ENCODE results near the gene CBARP. TPM values are rescaled to one million over a fixed set of nuclear protein-coding genes. Genes with fewer than 3 reads are reported as not detected.

The CBARP gene
- total and polyA plus RNA-seq, 9 of the 15 experiments (the other 6 are each of a cell fraction or from before 2014, with no cell fraction given): 0.03 to 8.9 (median 1.2) TPM; not detected in 1

GRCh38 chr19:1259206-1259875 is 21.5 kb upstream of the CBARP start (continued):
- TF ChIP-seq ZNF589 (CRISPR knock-in tag; IDR thresholded peaks at IDR 0.05; ENCODE audit: low read depth) (no peak), TFAP4 (CRISPR knock-in tag; IDR thresholded peaks at IDR 0.05; ENCODE audit: borderline replicate concordance) (no peak; the same call in 1 of the 2 replicates), NR2C2 (CRISPR knock-in tag; IDR thresholded peaks at IDR 0.05) (peak; percentile 31; the same call in 1 of the 2 replicates), NR2C2 (tag; IDR thresholded peaks at IDR 0.05) (no peak), HDGF (IDR thresholded peaks at IDR 0.05) (0 out of 2 replicates have a peak, but pooled peaks have one; percentile 14), ATF6 (CRISPR knock-in tag; IDR thresholded peaks at IDR 0.05) (no peak), TEAD1 (CRISPR knock-in tag; IDR thresholded peaks at IDR 0.05) (no peak), SRF (CRISPR knock-in tag; IDR thresholded peaks at IDR 0.05) (no peak), MCM3 (IDR thresholded peaks at IDR 0.05) (no peak), TAF7 (tag; IDR thresholded peaks at IDR 0.05) (no peak), KAT2B (IDR thresholded peaks at IDR 0.05; ENCODE audit: low read depth, low read length) (no peak), PATZ1 (CRISPR knock-in tag; IDR thresholded peaks at IDR 0.05; ENCODE audit: borderline replicate concordance) (no peak; the same call in 1 of the 2 replicates), FOXM1 (IDR thresholded peaks at IDR 0.05; ENCODE audit: low read depth) (no peak), FOXM1 (CRISPR knock-in tag; IDR thresholded peaks at IDR 0.05; ENCODE audit: low read depth) (no peak), CBFA2T3 (IDR thresholded peaks at IDR 0.05) (no peak), ZNF79 (CRISPR knock-in tag; IDR thresholded peaks at IDR 0.05; ENCODE audit: low read depth) (no peak), MCM7 (IDR thresholded peaks at IDR 0.05) (no peak), NFIX (CRISPR knock-in tag; IDR thresholded peaks at IDR 0.05; ENCODE audit: low read depth) (no peak), RBM25 (IDR thresholded peaks at IDR 0.05; ENCODE audit: low read depth, low read length, severe bottlenecking) (no peak), JUN (IDR thresholded peaks at IDR 0.05; ENCODE audit: borderline replicate concordance, low read depth, low read length) (no peak), JUN (CRISPR knock-in tag; IDR thresholded peaks at IDR 0.05; ENCODE audit: borderline replicate concordance) (no peak), USF1 (CRISPR knock-in tag; IDR thresholded peaks at IDR 0.05) (no peak), SIX5 (IDR thresholded peaks at IDR 0.05; ENCODE audit: borderline replicate concordance in 1 of 2, insufficient read depth in 1 of 2, low read depth in 1 of 2, low read length in 2 of 2) (no peak)

Measured in K562 (cell line).